GM18519 (cell line): Measurements from ENCODE around the gene SCCPDH.

ENCODE experiments used
- ATAC-seq: cut with Tn5 transposase; IDR thresholded peaks from one replicate; pipeline ENCODE4 v1.9.1; 2021; ENCODE audit warnings: mild to moderate bottlenecking, moderate library complexity; ENCODE audit not compliant: unreplicated experiment, low FRiP score

The SCCPDH gene

GRCh38 chr1:246748006-246748405 lies 23.8 kb downstream of the SCCPDH start:
- no peak for ATAC-seq

GRCh38 chr1:246748867-246749266 lies 24.7 kb downstream of the SCCPDH start:
- no peak for ATAC-seq

GRCh38 chr1:246750752-246751151 lies 26.5 kb downstream of the SCCPDH start:
- no peak for ATAC-seq

DNA sequence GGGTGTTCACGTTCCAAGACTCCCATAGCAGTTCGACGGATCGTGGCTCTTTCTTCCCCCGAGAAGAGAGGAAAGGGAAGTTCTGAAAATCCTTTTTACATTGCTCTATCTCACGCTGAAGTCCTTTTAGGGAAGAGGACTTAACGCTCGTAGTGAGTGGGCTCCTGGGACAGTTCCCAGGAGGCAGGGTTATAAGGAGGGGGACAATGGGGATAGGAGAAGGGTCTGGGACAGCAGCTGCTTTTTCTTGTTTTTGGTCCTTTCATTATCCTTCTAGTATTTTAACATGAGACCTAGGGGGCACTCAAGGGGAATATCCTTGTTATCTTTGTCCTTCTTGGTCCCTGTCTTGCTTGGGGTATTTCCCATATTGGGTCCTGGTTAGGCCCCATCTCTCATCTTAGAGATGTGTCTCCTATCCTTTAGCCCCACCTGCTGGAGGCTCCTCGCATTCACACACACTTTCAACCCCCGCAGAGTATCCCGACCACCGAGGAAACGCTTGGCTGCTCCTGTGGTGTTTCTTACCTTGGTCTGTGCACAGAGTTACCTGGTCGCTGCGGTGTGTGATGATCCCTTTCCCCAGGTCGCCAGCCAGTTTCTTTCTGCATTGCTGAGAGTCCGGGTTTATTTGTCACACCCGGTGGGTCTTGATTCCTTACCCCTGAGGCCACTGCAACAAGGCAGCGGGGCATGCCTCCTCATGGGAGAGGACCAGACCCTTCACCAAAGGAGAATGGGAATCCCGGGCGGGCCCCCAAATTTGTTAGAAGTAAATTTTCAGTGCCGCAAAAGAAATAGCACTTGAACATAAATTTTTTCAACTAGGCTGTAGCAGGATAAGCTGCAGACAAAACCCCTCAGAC lies 29.7 kb downstream of the SCCPDH start:
- ATAC-seq = peak; percentile 62

- ATAC-seq = no peak
Measured at GRCh38 chr1:246755419-246755818, 31.2 kb downstream of the SCCPDH start.

GRCh38 chr1:246760422-246761347 lies 36.5 kb downstream of the SCCPDH start:
- no peak for ATAC-seq

GRCh38 chr1:246761396-246761795 lies 37.2 kb downstream of the SCCPDH start:
- ATAC-seq = no peak

DNA sequence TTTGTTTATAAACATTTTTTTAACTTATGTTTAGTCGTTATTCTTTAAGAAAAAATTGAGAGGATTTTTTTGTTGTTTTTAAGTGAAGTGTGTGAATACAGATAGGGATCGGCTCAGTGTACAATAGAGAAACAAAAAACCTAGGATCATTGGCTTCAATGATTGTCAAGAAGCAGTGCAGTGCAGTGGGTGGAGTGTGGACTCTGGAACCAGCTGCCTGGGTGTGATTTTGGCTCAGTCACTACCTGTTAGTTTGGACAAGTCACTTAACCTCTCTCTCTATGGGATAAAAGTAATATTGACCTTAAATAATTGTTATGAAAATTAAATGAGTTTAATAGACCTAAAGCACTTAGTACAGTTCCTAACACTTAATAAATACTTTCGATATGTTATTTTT lies 41.3 kb downstream of the SCCPDH start:
- ATAC-seq = no peak

GRCh38 chr1:246768403-246769020 lies 44.3 kb downstream of the SCCPDH start:
- no peak for ATAC-seq

DNA sequence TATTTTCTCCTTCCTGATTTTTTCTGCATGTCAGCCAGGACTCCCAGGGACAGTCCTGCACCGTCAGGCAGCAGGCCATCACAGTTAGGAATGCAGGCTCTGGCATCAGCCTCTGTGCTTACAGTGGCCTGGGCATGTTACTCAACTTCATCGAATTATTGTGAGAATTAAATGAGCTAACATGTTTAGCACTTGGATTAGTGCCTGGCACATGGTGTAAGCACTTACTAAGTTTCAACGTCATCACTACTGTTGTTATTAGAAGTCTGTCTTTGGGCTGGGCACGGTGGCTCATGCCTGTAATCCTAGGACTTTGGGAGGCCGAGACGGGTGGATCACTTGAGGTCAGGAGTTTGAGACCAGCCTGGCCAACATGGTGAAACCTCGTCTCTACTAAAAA lies 45.1 kb downstream of the SCCPDH start:
- no peak for ATAC-seq

GRCh38 chr1:246771366-246771765 lies 47.2 kb downstream of the SCCPDH start:
- no peak for ATAC-seq

- ATAC-seq = no peak
Measured at GRCh38 chr1:246772686-246773085, 48.5 kb downstream of the SCCPDH start.

- peak; percentile 100 for ATAC-seq
Measured at GRCh38 chr1:246773213-246773641, 49.0 kb downstream of the SCCPDH start.

DNA sequence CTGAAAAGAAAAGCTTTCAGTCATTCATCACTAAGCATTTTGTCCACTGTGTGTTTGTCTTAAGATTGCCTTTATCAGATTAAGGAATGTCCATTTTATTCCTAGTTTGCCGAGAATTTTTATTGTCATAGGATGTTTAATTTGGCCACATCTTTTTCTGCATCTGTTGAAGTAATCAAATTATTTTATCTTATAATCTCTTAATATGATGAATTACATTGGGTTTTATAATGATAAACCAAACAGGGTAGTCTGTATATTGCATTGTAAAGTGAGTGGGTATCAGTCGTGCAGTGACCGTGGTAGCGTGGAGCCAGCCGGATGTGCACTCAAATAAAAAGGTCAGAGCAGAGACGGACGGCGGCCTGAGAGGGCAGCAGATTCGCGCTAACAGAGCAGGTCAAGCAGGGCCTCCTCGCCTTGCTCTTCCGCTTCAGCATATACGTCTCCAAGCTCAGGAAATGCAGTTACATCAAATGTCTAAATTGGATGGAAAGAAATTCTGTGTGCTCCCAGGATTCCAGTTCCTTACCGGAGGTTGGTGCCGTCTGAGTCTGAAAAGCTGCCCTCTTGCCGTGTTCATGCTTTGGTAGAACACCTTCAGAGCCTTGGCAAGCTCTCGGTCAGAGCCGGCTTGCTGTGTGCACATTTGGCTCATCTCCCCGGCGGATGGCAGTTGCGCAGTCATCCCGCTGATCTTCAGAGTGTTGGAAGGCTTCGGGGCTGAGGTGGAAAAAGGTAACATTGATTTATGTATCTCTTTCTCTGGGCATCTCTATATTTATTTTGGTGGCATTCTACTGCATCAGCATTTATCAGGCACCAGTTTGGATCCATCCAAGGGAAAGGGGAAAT lies 51.5 kb downstream of the SCCPDH start:
- ATAC-seq = no peak

DNA sequence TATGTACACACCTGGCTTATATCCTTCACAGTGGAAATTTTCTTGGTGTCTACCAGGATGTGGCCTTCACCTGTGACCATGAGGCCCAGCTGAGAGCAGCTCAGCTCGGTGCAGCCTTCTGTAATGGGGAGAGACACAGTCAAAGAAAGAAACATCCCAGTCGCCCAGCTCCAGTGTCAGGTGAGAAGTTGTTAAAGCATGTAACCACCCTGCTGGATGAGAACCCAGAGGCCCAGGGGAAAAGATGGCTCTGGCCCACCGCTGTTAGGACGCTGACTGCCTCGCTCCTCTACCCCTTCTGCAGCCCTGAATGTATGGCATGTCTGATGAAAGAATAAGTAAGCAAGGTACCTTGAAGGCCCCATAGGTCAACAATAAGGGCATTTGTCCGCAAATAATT lies 52.7 kb downstream of the SCCPDH start:
- ATAC-seq = no peak

DNA sequence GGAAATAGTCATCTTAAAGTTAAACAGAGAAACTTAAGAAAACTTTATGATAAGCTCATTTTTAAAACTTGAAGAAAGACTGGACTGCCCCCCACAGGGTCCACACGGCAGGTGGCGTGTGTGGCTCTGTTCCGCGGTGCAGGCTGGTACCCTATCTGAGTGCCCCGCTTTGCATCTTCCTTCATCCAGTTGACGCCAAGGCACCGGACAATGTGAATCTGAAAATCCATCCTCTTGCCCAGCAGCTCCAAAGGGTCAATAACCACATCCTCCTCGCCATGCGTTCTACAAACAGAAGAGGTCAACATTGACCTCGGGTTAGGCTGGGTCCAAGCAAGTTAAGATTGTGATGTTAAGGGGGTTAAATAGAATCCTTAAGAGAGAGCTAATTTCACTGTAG lies 54.5 kb downstream of the SCCPDH start:
- ATAC-seq = no peak

- no peak for ATAC-seq
Measured at GRCh38 chr1:246779561-246780175, 55.5 kb downstream of the SCCPDH start.

GRCh38 chr1:246780264-246780663 lies 56.1 kb downstream of the SCCPDH start:
- ATAC-seq = no peak

- ATAC-seq = no peak
Measured at GRCh38 chr1:246781212-246781611, 57.0 kb downstream of the SCCPDH start.
